ENCODE data around the gene SNRK. TPM values are rescaled to one million over a fixed set of nuclear protein-coding genes. Genes with fewer than 3 reads are reported as not detected.
A peak's percentile ranks its signal among the peaks of the same experiment; 100 is the strongest.

SNRK gene
- total RNA-seq, 4 donors from 2014 or later = 42.9 to 64.0 (median 49.1) TPM

- ATAC-seq = no peak
- peak overlapping the region; percentile 91 to 97 (median 96) for H3K27ac ChIP-seq
- WGBS, 2 donors (ENCODE audit: low coverage in 1 of 2) = 3 to 8% methylated on average over 3 of the region's 3 CpGs
- H3K4me3 ChIP-seq = peak overlapping the region; percentile 56 to 73
- no peaks in the 10 kb centered on the region for H3K36me3 ChIP-seq
- H3K4me1 ChIP-seq = peaks cover 16 to 63% (median 17%) of the 10 kb centered on the region in 3 donors
- TF ChIP-seq POLR2AphosphoS5 (IDR thresholded peaks at IDR 0.05) = no peak
- no peak for TF ChIP-seq EP300 (IDR thresholded peaks at IDR 0.05)
- no peaks in the 10 kb centered on the region for H3K27me3 ChIP-seq
- no peaks in the 10 kb centered on the region for H3K9me3 ChIP-seq
Observed at GRCh38 chr3:43287500-43287873, 1.1 kb downstream of the SNRK start.

- no peak for ATAC-seq
Observed at GRCh38 chr3:43288366-43288765, 2.0 kb downstream of the SNRK start.

GRCh38 chr3:43288850-43289249 lies 2.5 kb downstream of the SNRK start:
- no peaks in the 10 kb centered on the region for H3K36me3 ChIP-seq
- no peak for ATAC-seq

More at GRCh38 chr3:43288366-43288765, 2.0 kb downstream of the SNRK start:
- Histone ChIP-seq H3K27me3 (no peaks in the 10 kb centered on the region), H3K36me3 (no peaks in the 10 kb centered on the region), H3K27ac (peak overlapping the region; percentile 49 to 97 (median 92)), H3K4me3 (peak overlapping the region; percentile 56 to 73), H3K4me1 (peaks cover 20 to 72% (median 20%) of the 10 kb centered on the region in 3 donors), H3K9me3 (no peaks in the 10 kb centered on the region)
- TF ChIP-seq CTCF (IDR thresholded peaks at IDR 0.05) (no peak), EP300 (IDR thresholded peaks at IDR 0.05) (no peak), POLR2AphosphoS5 (IDR thresholded peaks at IDR 0.05) (no peak), POLR2A (IDR thresholded peaks at IDR 0.05) (no peak)
- 0 to 5% methylated on average over 2 of the region's 2 CpGs for WGBS, 2 donors (ENCODE audit: low coverage in 1 of 2)

GRCh38 chr3:43289401-43289800 lies 3.1 kb downstream of the SNRK start:
- peak overlapping the region; percentile 56 to 73 for H3K4me3 ChIP-seq
- H3K36me3 ChIP-seq = no peaks in the 10 kb centered on the region
- no peaks in the 10 kb centered on the region for H3K27me3 ChIP-seq
- peak overlapping the region in 3 of 4 donors; percentile 49 to 97 (median 94) for H3K27ac ChIP-seq
- no peak for ATAC-seq
- H3K4me1 ChIP-seq = peaks cover 20 to 83% (median 21%) of the 10 kb centered on the region in 3 donors
- 47 to 60% methylated on average over 2 of the region's 2 CpGs for WGBS, 2 donors (ENCODE audit: low coverage in 1 of 2)
- no peaks in the 10 kb centered on the region for H3K9me3 ChIP-seq
- TF ChIP-seq CTCF (IDR thresholded peaks at IDR 0.05) (no peak), POLR2A (IDR thresholded peaks at IDR 0.05) (no peak), EP300 (IDR thresholded peaks at IDR 0.05) (no peak), POLR2AphosphoS5 (IDR thresholded peaks at IDR 0.05) (no peak)

More at GRCh38 chr3:43288850-43289249, 2.5 kb downstream of the SNRK start:
- TF ChIP-seq EP300 (IDR thresholded peaks at IDR 0.05) (no peak), CTCF (IDR thresholded peaks at IDR 0.05) (no peak), POLR2AphosphoS5 (IDR thresholded peaks at IDR 0.05) (no peak), POLR2A (IDR thresholded peaks at IDR 0.05) (no peak)
- H3K27me3 ChIP-seq = no peaks in the 10 kb centered on the region
- H3K27ac ChIP-seq = peak overlapping the region; percentile 49 to 97 (median 92)
- H3K4me1 ChIP-seq = peaks cover 20 to 77% (median 21%) of the 10 kb centered on the region in 3 donors
- no peaks in the 10 kb centered on the region for H3K9me3 ChIP-seq
- WGBS, 2 donors (ENCODE audit: low coverage in 1 of 2) = 59% methylated on average over 2 of the region's 2 CpGs; no CpG with 5 or more reads in 1 of the 2 donors
- H3K4me3 ChIP-seq = peak overlapping the region; percentile 56 to 73

GRCh38 chr3:43289841-43290470 lies 3.6 kb downstream of the SNRK start:
- peak overlapping the region in 3 of 4 donors; percentile 49 to 97 (median 94) for H3K27ac ChIP-seq
- H3K27me3 ChIP-seq = no peaks in the 10 kb centered on the region
- 62 to 100% methylated on average over 3 to 5 of the region's 5 CpGs for WGBS, 2 donors (ENCODE audit: low coverage in 1 of 2)
- no peaks in the 10 kb centered on the region for H3K9me3 ChIP-seq
- H3K36me3 ChIP-seq = no peaks in the 10 kb centered on the region
- ATAC-seq = no peak
- TF ChIP-seq CTCF (IDR thresholded peaks at IDR 0.05) (no peak), POLR2AphosphoS5 (IDR thresholded peaks at IDR 0.05) (no peak), EP300 (IDR thresholded peaks at IDR 0.05) (no peak), POLR2A (IDR thresholded peaks at IDR 0.05) (no peak)
- H3K4me1 ChIP-seq = peaks cover 21 to 88% (median 21%) of the 10 kb centered on the region in 3 donors
- H3K4me3 ChIP-seq = peak overlapping the region in 1 of 2 donors; percentile 73

Data from gastroesophageal sphincter (tissue), 4 donors.